GM21528 (cell line): ENCODE results near the gene JHY.

Experiments used
- ATAC-seq: cut with Tn5 transposase; IDR thresholded peaks from one replicate; pipeline ENCODE4 v1.9.1; 2021; ENCODE audit warnings: mild to moderate bottlenecking, moderate library complexity; ENCODE audit not compliant: unreplicated experiment, low FRiP score

Gene JHY

GRCh38 chr11:122933416-122933815 is 50.9 kb downstream of the JHY start:
- no peak for ATAC-seq

GRCh38 chr11:122937983-122938382 is 55.4 kb downstream of the JHY start:
- no peak for ATAC-seq

DNA sequence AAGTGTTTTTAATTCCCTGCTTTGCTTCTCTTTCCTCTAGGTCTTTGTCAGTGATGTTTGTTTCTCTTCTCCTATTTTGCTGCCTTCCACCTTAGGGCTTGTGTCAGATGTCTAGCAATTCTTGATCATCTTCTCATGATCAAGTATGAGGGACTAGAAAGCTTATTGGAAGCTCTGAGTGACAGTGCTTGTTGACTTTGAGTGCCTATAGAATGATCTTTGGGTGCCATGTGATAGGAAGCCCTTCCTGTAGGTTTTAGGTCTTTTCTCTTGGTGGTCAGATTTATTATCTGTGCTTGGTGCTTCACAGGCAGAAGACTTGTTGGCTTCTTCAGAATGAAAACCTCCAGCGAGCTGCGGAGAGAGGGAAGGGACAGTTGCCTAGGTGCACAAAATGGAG is 56.0 kb downstream of the JHY start:
- ATAC-seq: no peak

DNA sequence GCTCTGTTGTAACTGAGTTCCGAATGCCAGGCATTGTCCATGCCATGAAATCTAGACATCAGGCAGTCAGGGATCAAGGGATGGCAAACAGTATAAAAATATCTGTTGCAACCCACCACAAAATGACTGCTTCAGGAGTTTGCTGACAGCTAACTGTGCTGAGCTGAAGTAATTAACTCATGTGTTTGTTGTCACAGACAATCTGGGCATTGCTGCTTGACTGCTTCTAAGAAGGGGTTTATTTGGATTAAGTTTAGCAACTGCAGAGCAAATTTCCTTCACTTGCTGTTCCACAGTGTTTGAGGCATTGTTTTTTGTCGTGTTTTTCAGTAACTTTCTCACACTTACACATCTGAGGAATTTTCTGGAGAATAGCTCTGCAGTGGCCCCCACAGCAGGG is 68.7 kb downstream of the JHY start:
- no peak for ATAC-seq

DNA sequence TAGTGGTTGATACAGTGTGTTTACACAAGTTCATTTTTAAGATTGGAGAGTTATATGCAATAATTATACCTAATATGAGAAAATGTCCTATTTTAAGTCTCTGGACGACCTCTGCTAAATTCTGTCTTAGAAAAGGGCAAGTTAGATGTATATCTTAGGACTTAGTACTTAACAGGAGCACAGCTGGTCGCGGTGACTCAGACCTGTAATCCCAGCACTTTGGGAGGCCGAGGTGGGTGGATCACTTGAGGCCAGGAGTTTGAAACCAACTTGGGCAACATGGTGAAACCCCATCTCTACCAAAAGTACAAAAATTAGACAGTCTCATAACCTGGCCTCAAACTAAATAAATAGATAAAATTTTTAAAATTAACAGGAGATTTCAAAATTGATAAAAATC is 71.9 kb downstream of the JHY start:
- ATAC-seq: no peak

- ATAC-seq: no peak
Observed at GRCh38 chr11:122963961-122964360, 81.4 kb downstream of the JHY start.

- no peak for ATAC-seq
Observed at GRCh38 chr11:122976061-122976733, 93.6 kb downstream of the JHY start.

- ATAC-seq: no peak
Observed at GRCh38 chr11:122976734-122977469, 94.3 kb downstream of the JHY start.

DNA sequence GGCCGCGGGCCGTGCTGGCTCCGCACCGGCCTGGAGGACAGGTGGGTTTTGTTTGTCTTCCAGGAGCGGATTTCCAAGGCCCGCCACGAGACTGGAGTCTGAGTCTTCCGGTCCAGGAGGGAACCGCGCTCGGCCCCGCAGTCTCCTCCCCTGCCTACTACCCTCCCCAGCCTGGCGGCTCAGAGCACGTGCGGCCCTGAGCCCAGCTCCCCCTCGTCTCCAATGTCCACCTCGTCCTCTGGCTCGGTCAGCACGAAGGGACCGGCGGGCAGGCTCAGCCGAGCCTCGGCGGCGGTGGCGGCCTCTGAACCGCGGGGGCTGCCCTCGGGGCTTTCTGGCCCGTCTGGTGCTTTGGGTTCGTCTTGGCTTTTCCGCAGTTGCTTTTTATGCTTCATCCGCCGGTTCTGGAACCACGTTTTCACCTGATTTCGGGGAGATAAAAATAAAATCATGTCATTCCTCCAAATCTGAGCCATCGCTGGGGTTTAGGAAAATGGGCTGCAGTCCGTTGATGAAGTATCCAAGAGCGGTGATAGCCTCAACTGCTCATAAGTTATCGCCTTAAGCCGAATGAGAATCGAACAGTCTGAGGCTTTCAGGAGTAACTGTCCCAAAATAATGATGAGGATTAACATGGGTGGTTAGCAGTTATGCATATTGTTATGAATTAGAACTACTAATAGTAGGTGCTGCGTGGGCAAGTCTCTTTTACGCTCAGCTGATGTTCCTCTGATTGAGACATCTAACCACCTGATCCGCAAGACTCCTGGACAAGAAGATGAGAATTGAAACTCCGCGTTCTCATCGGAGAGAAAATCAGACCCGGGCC is 95.1 kb downstream of the JHY start:
- ATAC-seq: no peak

DNA sequence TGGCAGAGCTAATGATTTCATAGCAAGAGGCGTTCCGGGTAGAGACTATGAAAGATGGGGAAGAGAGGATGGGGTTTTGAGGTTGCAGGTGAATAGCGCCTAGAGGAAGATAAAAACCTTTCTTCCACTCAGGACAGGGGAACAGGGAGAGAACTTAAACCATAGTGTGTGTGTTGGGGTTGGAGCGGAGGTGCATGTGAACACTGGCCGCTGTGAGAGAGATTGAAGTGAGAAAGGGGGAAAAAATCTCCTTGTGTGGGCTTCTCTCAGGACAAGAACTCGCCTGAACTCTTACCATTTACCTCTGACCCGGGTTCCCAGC is 95.7 kb downstream of the JHY start:
- no peak for ATAC-seq

- no peak for ATAC-seq
Observed at GRCh38 chr11:122979103-122979814, 96.7 kb downstream of the JHY start.

GRCh38 chr11:122979815-122980595 is 97.4 kb downstream of the JHY start:
- ATAC-seq: no peak

DNA sequence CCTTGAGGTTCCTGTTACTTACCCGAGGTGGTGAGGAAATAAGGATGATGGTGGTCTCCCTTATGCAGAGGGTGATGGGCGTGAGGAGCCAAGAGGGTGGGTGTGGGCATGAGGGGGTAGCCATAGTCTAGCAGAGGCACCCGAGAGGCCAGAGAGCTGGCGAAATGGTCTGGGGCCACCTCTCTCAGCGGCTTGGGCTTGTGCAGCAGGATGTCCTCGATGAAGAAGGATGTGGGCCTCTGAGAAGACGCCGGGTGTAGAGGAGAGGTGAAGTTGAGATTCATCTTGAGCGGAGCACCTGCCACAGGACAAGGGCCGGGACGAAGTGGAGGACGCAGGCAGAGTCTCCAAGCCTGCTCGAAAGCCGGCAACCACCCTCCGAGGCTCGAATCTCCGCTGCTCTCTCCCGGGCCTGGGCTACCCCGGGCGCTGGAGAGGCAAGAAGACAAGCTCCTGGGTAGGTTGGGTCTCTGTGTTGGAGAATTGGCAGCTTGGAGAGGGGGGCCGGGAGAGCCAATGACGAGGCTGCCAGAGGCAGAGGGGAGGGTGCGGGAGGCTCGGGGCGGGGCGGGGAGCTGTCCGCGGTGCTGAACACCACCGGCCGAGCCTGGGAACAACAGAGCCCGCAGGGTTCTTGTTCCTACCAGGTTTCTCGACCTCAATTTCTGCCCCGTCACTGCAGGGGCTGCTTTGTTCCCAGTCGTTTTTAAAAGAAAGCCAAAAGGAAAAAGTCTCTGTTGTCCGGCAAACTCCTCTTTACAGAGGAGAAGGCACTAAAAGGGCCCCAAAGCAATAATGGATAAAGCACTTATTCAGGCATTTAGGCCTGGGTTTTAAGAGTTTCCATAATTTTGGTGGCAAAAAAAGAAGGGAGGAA is 99.1 kb downstream of the JHY start, which contains the start of gene BSX:
Gene BSX, minus strand, starts transcription at position 447 of the 877 bp plus-strand sequence. Its CDS starts 163 bp downstream, at position 284.
- ATAC-seq: no peak

DNA sequence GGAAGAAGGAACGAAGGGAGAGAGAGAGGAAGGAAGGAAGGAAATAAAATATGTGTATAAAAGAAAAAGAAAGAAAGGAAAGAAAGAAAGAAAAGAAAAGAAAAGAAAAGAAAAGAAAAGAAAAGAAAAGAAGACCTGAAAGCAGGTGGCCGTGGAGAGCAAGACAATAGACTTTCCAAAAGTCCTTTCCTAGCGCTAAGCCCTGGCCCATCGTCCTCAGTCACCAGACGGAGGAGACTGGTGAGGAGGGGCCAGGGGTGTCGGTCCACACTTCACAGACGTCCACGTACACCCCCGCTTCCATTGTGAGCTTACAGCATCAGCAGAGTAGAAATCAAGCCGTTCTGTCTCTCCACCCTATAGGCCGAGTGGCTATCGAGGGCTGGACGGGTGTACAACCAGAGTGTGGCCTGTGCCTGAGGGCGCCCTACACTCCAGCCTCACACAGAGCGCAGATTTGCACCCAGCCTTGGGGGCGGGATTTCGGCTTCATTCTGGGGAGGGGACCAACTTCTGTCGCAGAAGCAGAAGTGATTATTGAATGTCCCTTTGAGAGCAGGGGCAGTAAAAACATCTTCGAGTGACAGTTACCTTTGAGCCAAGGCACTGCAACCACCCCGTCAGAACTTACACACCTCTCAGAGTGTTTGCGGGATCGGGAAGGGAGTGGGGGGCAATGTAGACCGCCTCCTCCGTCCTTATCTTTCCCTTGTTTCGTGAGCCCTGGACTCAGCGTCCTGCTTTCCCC is 101.1 kb downstream of the JHY start:
- no peak for ATAC-seq

DNA sequence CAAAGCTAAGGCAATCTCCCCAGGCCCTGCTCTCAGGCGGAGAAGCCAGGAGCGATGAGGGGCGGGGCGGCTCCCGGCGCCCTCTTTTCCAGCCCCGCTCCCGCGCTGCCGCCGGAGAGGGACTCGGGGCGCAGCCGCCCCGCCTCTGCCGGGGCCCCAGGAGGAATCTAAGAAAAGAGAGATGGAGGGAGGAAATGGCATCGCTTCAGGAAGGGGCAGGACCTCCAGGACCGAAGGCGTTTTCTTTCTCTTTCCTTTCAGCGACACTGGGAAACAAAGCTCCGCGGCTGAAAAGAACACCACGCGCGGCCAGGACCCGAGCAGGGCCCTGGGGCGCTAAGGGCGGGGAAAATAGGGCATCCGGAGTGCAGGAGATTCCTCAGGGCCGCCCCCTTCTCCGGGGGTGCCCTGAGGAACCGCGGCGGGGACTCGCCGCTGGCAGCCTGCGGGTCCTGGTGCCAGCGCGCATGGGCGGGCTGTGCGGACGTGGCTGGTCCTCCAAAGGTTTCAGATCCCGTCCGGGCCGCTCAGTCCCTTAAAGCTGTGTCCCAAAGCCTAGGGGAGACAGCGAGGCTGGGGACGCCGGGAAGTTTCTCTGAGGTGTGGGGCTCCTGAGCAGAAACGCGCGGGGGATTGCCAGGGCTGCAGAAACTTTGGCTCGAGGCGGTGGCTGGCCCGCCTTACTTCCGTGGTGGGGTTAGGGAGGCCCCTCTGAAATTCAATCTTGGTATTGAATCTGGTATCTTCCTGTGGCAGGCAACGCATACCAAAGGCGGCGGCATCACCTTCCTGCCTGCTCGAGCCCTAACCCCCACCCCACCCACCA is 101.8 kb downstream of the JHY start:
- no peak for ATAC-seq

GRCh38 chr11:122995526-122995925 is 113.0 kb downstream of the JHY start:
- no peak for ATAC-seq

DNA sequence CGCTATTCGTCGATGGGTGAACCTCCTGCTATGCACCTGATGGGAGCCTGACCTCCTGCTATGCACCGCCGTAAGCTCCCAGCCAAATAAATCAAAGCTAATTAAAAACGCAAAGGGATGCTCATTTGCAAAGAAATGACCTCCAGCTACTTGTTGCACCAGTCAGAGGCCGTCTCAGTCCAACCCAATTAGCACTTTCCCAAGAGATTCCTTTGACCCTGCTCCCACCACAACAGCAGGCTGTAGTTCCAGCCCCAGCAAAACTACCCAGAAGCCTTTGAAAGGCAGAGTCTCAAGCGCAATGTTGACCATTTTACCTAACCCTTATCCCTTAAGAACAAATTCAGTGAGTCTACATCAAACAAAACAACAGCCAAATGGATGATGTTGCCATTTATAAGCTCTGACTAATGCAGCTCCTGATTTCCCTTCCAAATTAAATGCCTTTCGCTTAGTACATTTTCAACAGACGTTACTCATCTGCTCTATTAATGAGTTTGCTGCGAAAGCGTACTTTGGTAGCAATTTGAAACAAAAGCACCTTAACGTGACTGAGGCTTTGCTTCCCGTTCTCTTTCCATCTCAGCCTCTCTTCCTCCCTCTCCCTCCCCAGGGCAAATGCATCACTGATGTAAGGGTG is 116.3 kb downstream of the JHY start:
- ATAC-seq: no peak
